Measurements from ENCODE around the gene USP53.

The USP53 gene

GRCh38 chr4:119313237-119313636 is 100.7 kb downstream of the USP53 start:
- H3K9ac ChIP-seq (ENCODE audit: low read length) = no peak overlapping the region
- H4K20me1 ChIP-seq (ENCODE audit: low read depth, low read length) = no peaks in the 10 kb centered on the region
- H3K9me3 ChIP-seq (ENCODE audit: insufficient read depth, low read length) = no peaks in the 10 kb centered on the region
- no peaks in the 10 kb centered on the region for H3K27me3 ChIP-seq (ENCODE audit: low read length)
- no peak overlapping the region for H3K4me2 ChIP-seq (ENCODE audit: low read depth, low read length, poor library complexity, severe bottlenecking)
- H3K79me2 ChIP-seq (ENCODE audit: insufficient read depth, low read length) = no peaks in the 10 kb centered on the region
- H3K27ac ChIP-seq (ENCODE audit: low read depth, low read length) = no peak overlapping the region
- no peaks in the 10 kb centered on the region for H3K36me3 ChIP-seq (ENCODE audit: low read length)
- no peak overlapping the region for H2AFZ ChIP-seq (ENCODE audit: low read depth, low read length, severe bottlenecking)
- H3F3A ChIP-seq (ENCODE audit: insufficient read depth) = no peaks in the 10 kb centered on the region
- TF ChIP-seq, protein P1, sequence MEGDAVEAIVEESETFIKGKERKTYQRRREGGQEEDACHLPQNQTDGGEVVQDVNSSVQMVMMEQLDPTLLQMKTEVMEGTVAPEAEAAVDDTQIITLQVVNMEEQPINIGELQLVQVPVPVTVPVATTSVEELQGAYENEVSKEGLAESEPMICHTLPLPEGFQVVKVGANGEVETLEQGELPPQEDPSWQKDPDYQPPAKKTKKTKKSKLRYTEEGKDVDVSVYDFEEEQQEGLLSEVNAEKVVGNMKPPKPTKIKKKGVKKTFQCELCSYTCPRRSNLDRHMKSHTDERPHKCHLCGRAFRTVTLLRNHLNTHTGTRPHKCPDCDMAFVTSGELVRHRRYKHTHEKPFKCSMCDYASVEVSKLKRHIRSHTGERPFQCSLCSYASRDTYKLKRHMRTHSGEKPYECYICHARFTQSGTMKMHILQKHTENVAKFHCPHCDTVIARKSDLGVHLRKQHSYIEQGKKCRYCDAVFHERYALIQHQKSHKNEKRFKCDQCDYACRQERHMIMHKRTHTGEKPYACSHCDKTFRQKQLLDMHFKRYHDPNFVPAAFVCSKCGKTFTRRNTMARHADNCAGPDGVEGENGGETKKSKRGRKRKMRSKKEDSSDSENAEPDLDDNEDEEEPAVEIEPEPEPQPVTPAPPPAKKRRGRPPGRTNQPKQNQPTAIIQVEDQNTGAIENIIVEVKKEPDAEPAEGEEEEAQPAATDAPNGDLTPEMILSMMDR (IDR thresholded peaks at IDR 0.05; ENCODE audit: insufficient read depth, low read length, poor library complexity, severe bottlenecking) = no peak
- no peak for TF ChIP-seq EZH2phosphoT487 (conservative IDR thresholded peaks at IDR 0.05; ENCODE audit: low read length)
- no peaks in the 10 kb centered on the region for H3K9me2 ChIP-seq (replicated peaks; ENCODE audit: insufficient read depth, low read length)
- no peak overlapping the region for H3K4me3 ChIP-seq (ENCODE audit: insufficient read depth, low read length, poor library complexity, severe bottlenecking)

DNA sequence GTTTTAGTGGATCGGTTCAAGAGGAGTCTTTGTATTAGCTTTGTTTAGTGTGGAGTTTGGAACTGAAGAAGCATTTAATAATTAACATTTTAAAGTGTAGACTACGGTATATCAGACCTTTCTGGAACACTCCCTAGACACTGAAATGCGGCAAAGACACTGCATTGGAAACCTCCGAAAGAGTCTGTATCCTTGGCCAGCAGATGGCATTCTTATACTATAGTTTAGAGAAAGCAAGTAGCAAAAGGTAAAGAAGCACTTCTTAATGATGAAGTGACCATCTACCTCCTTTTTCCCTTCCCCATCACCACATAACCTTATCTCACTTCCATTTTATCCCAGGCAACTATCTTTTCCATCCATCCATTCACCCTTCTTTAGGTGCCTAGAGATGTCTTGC is 101.8 kb downstream of the USP53 start:
- Histone ChIP-seq H3K36me3 (ENCODE audit: low read length) (no peaks in the 10 kb centered on the region), H3K9ac (ENCODE audit: low read length) (no peak overlapping the region), H3K4me2 (ENCODE audit: low read depth, low read length, poor library complexity, severe bottlenecking) (no peak overlapping the region), H3K9me3 (ENCODE audit: insufficient read depth, low read length) (no peaks in the 10 kb centered on the region), H2AFZ (ENCODE audit: low read depth, low read length, severe bottlenecking) (no peak overlapping the region), H3K27ac (ENCODE audit: low read depth, low read length) (no peak overlapping the region), H3K9me2 (replicated peaks; ENCODE audit: insufficient read depth, low read length) (no peaks in the 10 kb centered on the region), H3F3A (ENCODE audit: insufficient read depth) (no peaks in the 10 kb centered on the region), H3K27me3 (ENCODE audit: low read length) (no peaks in the 10 kb centered on the region), H3K79me2 (ENCODE audit: insufficient read depth, low read length) (no peaks in the 10 kb centered on the region), H4K20me1 (ENCODE audit: low read depth, low read length) (no peaks in the 10 kb centered on the region), H3K4me3 (ENCODE audit: insufficient read depth, low read length, poor library complexity, severe bottlenecking) (no peak overlapping the region)
- TF ChIP-seq EZH2phosphoT487 (conservative IDR thresholded peaks at IDR 0.05; ENCODE audit: low read length) = no peak
- TF ChIP-seq, protein P1 (IDR thresholded peaks at IDR 0.05; ENCODE audit: insufficient read depth, low read length, poor library complexity, severe bottlenecking) = no peak

GRCh38 chr4:119315036-119315435 is 102.5 kb downstream of the USP53 start:
- no peak overlapping the region for H3K4me3 ChIP-seq (ENCODE audit: insufficient read depth, low read length, poor library complexity, severe bottlenecking)
- H3K27me3 ChIP-seq (ENCODE audit: low read length) = no peaks in the 10 kb centered on the region
- no peak overlapping the region for H3K4me2 ChIP-seq (ENCODE audit: low read depth, low read length, poor library complexity, severe bottlenecking)
- H3K79me2 ChIP-seq (ENCODE audit: insufficient read depth, low read length) = no peaks in the 10 kb centered on the region
- H3F3A ChIP-seq (ENCODE audit: insufficient read depth) = no peaks in the 10 kb centered on the region
- no peak overlapping the region for H3K27ac ChIP-seq (ENCODE audit: low read depth, low read length)
- H3K9me3 ChIP-seq (ENCODE audit: insufficient read depth, low read length) = no peaks in the 10 kb centered on the region
- H3K9ac ChIP-seq (ENCODE audit: low read length) = no peak overlapping the region
- TF ChIP-seq, protein P1 (IDR thresholded peaks at IDR 0.05; ENCODE audit: insufficient read depth, low read length, poor library complexity, severe bottlenecking) = no peak
- TF ChIP-seq EZH2phosphoT487 (conservative IDR thresholded peaks at IDR 0.05; ENCODE audit: low read length) = no peak
- no peaks in the 10 kb centered on the region for H4K20me1 ChIP-seq (ENCODE audit: low read depth, low read length)
- no peaks in the 10 kb centered on the region for H3K36me3 ChIP-seq (ENCODE audit: low read length)
- no peaks in the 10 kb centered on the region for H3K9me2 ChIP-seq (replicated peaks; ENCODE audit: insufficient read depth, low read length)
- no peak overlapping the region for H2AFZ ChIP-seq (ENCODE audit: low read depth, low read length, severe bottlenecking)

Measured in SU-DHL-6 (cell line).